Neural cell (in vitro differentiated cells): ENCODE results near the gene PSENEN. TPM values are rescaled to one million over a fixed set of nuclear protein-coding genes. Genes with fewer than 3 reads are reported as not detected.

Experiments
- H2AFZ ChIP-seq: fragments of 200-600, 300-800 bp; sonication (generic), shearing (Covaris generic); 2 replicates; pipeline ENCODE4 v1.6.0; 2014; ENCODE audit warnings: low read depth, mild to moderate bottlenecking, antibody characterized with exemption, low read length, moderate library complexity
- H3F3A ChIP-seq: fragments of 200-600 bp; shearing (Covaris generic); 2 replicates; pipeline ENCODE4 v1.6.1; 2016; ENCODE audit warnings: mild to moderate bottlenecking, moderate library complexity, mixed read lengths, antibody characterized with exemption, low read length; ENCODE audit not compliant: insufficient read depth, poor library complexity, severe bottlenecking
- H3K27ac ChIP-seq: fragments of 200-600, 300-800 bp; sonication (generic), shearing (Covaris generic); 2 replicates; pipeline ENCODE4 v1.5.1; 2014; ENCODE audit warnings: mild to moderate bottlenecking, low read length, moderate library complexity
- H3K27me3 ChIP-seq: fragments of 300-800, 200-600 bp; sonication (generic), shearing (Covaris generic); 2 replicates; pipeline ENCODE4 v1.6.0; 2014; ENCODE audit warnings: mild to moderate bottlenecking, low read depth, low read length, moderate library complexity; ENCODE audit not compliant: insufficient read depth
- H3K36me3 ChIP-seq: fragments of 300-800, 200-600 bp; sonication (generic), shearing (Covaris generic); 2 replicates; pipeline ENCODE4 v1.5.1; 2014; ENCODE audit warnings: mild to moderate bottlenecking, antibody characterized with exemption, low read length, moderate library complexity; ENCODE audit not compliant: insufficient read depth
- H3K4me2 ChIP-seq: fragments of 300-800, 200-600 bp; sonication (generic), shearing (Covaris generic); 2 replicates; pipeline ENCODE4 v1.6.0; 2014; ENCODE audit warnings: mild to moderate bottlenecking, low read length
- H3K4me3 ChIP-seq: fragments of 300-800, 200-600 bp; sonication (generic), shearing (Covaris generic); 2 replicates; pipeline ENCODE4 v1.5.1; 2014; ENCODE audit warnings: mild to moderate bottlenecking, low read length, moderate library complexity
- H3K79me2 ChIP-seq: fragments of 200-600 bp; shearing (Covaris generic); replicated peaks from 2 replicates; pipeline ENCODE4 v1.6.0; 2014; ENCODE audit warnings: mild to moderate bottlenecking, low read length, moderate library complexity; ENCODE audit not compliant: insufficient read depth
- H3K9ac ChIP-seq: fragments of 300-800, 200-600 bp; sonication (generic), shearing (Covaris generic); 2 replicates; pipeline ENCODE4 v1.6.1; 2016; ENCODE audit warnings: mild to moderate bottlenecking, low read length, mixed read lengths
- H3K9me2 ChIP-seq: fragments of 200-600 bp; shearing (Covaris generic); 2 replicates; pipeline ENCODE4 v1.6.1; 2016; ENCODE audit warnings: mild to moderate bottlenecking, low read length, mixed read lengths; ENCODE audit not compliant: insufficient read depth
- H3K9me3 ChIP-seq: fragments of 200-600, 300-800 bp; sonication (generic), shearing (Covaris generic); 2 replicates; pipeline ENCODE4 v1.6.1; 2016; ENCODE audit warnings: mild to moderate bottlenecking, mixed run types, low read length, moderate library complexity, mixed read lengths
- H4K20me1 ChIP-seq: fragments of 200-600 bp; shearing (Covaris generic); 2 replicates; pipeline ENCODE4 v1.6.1; 2016; ENCODE audit warnings: mild to moderate bottlenecking, mixed run types; ENCODE audit not compliant: insufficient read depth
- CTCF ChIP-seq: fragments of 450-650 bp; IDR thresholded peaks from 2 replicates; pipeline ENCODE4 v1.5.1; 2014; ENCODE audit warnings: antibody characterized with exemption, mild to moderate bottlenecking, moderate library complexity; ENCODE audit not compliant: poor library complexity, severe bottlenecking
- EP300 ChIP-seq: fragments of 450-650 bp; conservative IDR thresholded peaks from 2 replicates; pipeline ENCODE4 v1.6.1; 2014; ENCODE audit warnings: antibody characterized with exemption, mild to moderate bottlenecking, moderate library complexity; ENCODE audit not compliant: poor library complexity, severe bottlenecking
- EZH2 ChIP-seq: fragments of 200-600, 300-800 bp; shearing (Covaris generic), sonication (generic); IDR thresholded peaks from 2 replicates; pipeline ENCODE4 v1.6.1; 2014; ENCODE audit warnings: antibody characterized with exemption, low read length, borderline replicate concordance, mild to moderate bottlenecking; ENCODE audit not compliant: insufficient read depth, poor library complexity, severe bottlenecking
- MXI1 ChIP-seq: fragments of 450-650 bp; conservative IDR thresholded peaks from 2 replicates; pipeline ENCODE4 v1.6.1; 2014; ENCODE audit warnings: antibody characterized with exemption, mild to moderate bottlenecking; ENCODE audit not compliant: poor library complexity, severe bottlenecking
- POLR2AphosphoS5 ChIP-seq: IDR thresholded peaks from 2 replicates; pipeline ENCODE4 v1.6.1; 2012
- RAD21 ChIP-seq: fragments of 450-650 bp; conservative IDR thresholded peaks from 2 replicates; pipeline ENCODE4 v1.6.1; 2014; ENCODE audit warnings: antibody characterized with exemption, mild to moderate bottlenecking, moderate library complexity
- REST ChIP-seq: IDR thresholded peaks from 2 replicates; pipeline ENCODE4 v1.6.1; 2012; ENCODE audit warnings: borderline replicate concordance
- SMC3 ChIP-seq: fragments of 450-650 bp; conservative IDR thresholded peaks from 2 replicates; pipeline ENCODE4 v1.6.1; 2014; ENCODE audit warnings: antibody characterized with exemption, mild to moderate bottlenecking, moderate library complexity; ENCODE audit not compliant: poor library complexity
- TAF1 ChIP-seq: IDR thresholded peaks from 2 replicates; pipeline ENCODE4 v1.6.1; 2012; ENCODE audit warnings: low read depth
- polyA plus RNA-seq: library from polyadenylated mRNA; depleted of rRNA; stranded (reverse); fragments of >200 nt; gene quantifications from 2 replicates; pipeline ENCODE4 v1.2.3, GENCODE V29; 2014

PSENEN gene
- polyA plus RNA-seq, 1 donor from 2014 or later: 46.2 TPM

- no peak overlapping the region for H3K4me3 ChIP-seq
- H3K36me3 ChIP-seq: no peaks in the 10 kb centered on the region
- H3F3A ChIP-seq: no peaks in the 10 kb centered on the region
- H3K79me2 ChIP-seq: peaks cover 22% of the 10 kb centered on the region
- H2AFZ ChIP-seq: no peak overlapping the region
- no peaks in the 10 kb centered on the region for H3K27me3 ChIP-seq
- H3K27ac ChIP-seq: no peak overlapping the region
- H3K9ac ChIP-seq: no peak overlapping the region
- TF ChIP-seq POLR2AphosphoS5: no peak
- no peak for TF ChIP-seq SMC3
- no peak for TF ChIP-seq REST
- TF ChIP-seq MXI1: no peak
- no peak for TF ChIP-seq EP300
- no peak for TF ChIP-seq EZH2
- TF ChIP-seq CTCF: no peak
- TF ChIP-seq TAF1: no peak
- TF ChIP-seq RAD21: no peak
- no peaks in the 10 kb centered on the region for H4K20me1 ChIP-seq
- no peak overlapping the region for H3K4me2 ChIP-seq
- H3K9me2 ChIP-seq: no peaks in the 10 kb centered on the region
- no peaks in the 10 kb centered on the region for H3K9me3 ChIP-seq
Observed at GRCh38 chr19:35722461-35722860, 23.0 kb upstream of the PSENEN start.

GRCh38 chr19:35722897-35723296, 22.6 kb upstream of the PSENEN start:
- Histone ChIP-seq H3K27ac (no peak overlapping the region), H3K9ac (no peak overlapping the region), H3K4me3 (no peak overlapping the region), H2AFZ (no peak overlapping the region), H4K20me1 (no peaks in the 10 kb centered on the region), H3K27me3 (no peaks in the 10 kb centered on the region), H3K36me3 (no peaks in the 10 kb centered on the region), H3K4me2 (no peak overlapping the region), H3K9me3 (no peaks in the 10 kb centered on the region), H3K9me2 (no peaks in the 10 kb centered on the region), H3F3A (no peaks in the 10 kb centered on the region), H3K79me2 (peaks cover 22% of the 10 kb centered on the region)
- TF ChIP-seq MXI1 (no peak), EZH2 (no peak), CTCF (no peak), EP300 (no peak), RAD21 (no peak), REST (no peak), TAF1 (no peak), SMC3 (no peak), POLR2AphosphoS5 (no peak)
